K562 (cell line): ENCODE data around the gene RAD50. TPM values are rescaled to one million over a fixed set of nuclear protein-coding genes. Genes with fewer than 3 reads are reported as not detected.

ENCODE experiments used
- ATAC-seq: fragments of 200-7000 bp; cut with Tn5 transposase; 3 replicates; pipeline ENCODE4 v1.9.1; 2020; ENCODE audit warnings: moderate library complexity
- BruUV-seq: library from RNA; stranded (reverse); fragments of 400-500 nt; replicated peaks from 2 replicates; lab custom pipeline; 2021; lab: Mats Ljungman, UMichigan
- CTCF ChIA-PET: fragments of 300-600 bp; formaldehyde crosslinking; extraction: SDS; loops from one replicate; lab custom pipeline; 2021; ENCODE audit warnings: low intra/inter-chr PET ratio; lab: Yijun Ruan, JAX
- POLR2A ChIA-PET: fragments of 300-600, 350-650 bp; sonication (Branson Sonifier 250); formaldehyde crosslinking; extraction: SDS; loops from one replicate; lab custom pipeline; 2021; ENCODE audit warnings: antibody characterized with exemption, inconsistent platforms; lab: Yijun Ruan, JAX
- DNase-seq, 4 experiments: peaks; one replicate each; pipeline versions ENCODE4 v3.0.0 to v3.0.0-alpha.2; 2011 to 2018; ENCODE audit warnings: low spot score in 3 of 4, mixed read lengths in 3 of 4; ENCODE audit errors: extremely low read depth in 1 of 4
- FAIRE-seq: peaks from 2 replicates; lab custom pipeline; 2011; peaks lifted over from hg19 to GRCh38; lab: Jason Lieb, UNC
- H2AFZ ChIP-seq: 2 replicates; pipeline ENCODE4 v1.6.0; 2011; ENCODE audit warnings: low read depth, low read length, control low read depth, inconsistent platforms
- H3K27ac ChIP-seq: fragments of 200-600 bp; 3 replicates; pipeline ENCODE4 v1.8.0; 2011; ENCODE audit warnings: low read depth, mild to moderate bottlenecking, control low read depth, inconsistent platforms, low read length, moderate library complexity, mixed read lengths; ENCODE audit errors: extremely low read depth
- H3K27me3 ChIP-seq, 2 experiments: fragments of 300-600 bp in 1 of 2; 2 replicates in 1 of 2; 3 replicates in 1 of 2; pipeline versions ENCODE4 v1.6.0 to v1.8.0; 2011; ENCODE audit warnings: inconsistent platforms in 2 of 2, low read length in 2 of 2, mild to moderate bottlenecking in 1 of 2, mixed read lengths in 1 of 2, moderate library complexity in 1 of 2; ENCODE audit not compliant: control insufficient read depth in 2 of 2, insufficient read depth in 2 of 2
- H3K36me3 ChIP-seq: fragments of 300-600 bp; 3 replicates; pipeline ENCODE4 v1.8.0; 2011; ENCODE audit warnings: mild to moderate bottlenecking, low read length, inconsistent platforms; ENCODE audit not compliant: control insufficient read depth, insufficient read depth
- H3K4me1 ChIP-seq, 2 experiments: fragments of 200-600 bp in 1 of 2; replicated peaks in 1 of 2; 2 replicates in 1 of 2; 3 replicates in 1 of 2; pipeline versions ENCODE4 v1.5.1 to v1.8.0; 2011; ENCODE audit warnings: inconsistent platforms in 2 of 2, low read length in 2 of 2, mild to moderate bottlenecking in 1 of 2, mixed read lengths in 1 of 2, moderate library complexity in 1 of 2; ENCODE audit not compliant: control insufficient read depth in 2 of 2, insufficient read depth in 2 of 2
- H3K4me2 ChIP-seq: 2 replicates; pipeline ENCODE4 v1.6.1; 2011; ENCODE audit warnings: low read length, control low read depth, inconsistent platforms, mixed read lengths; ENCODE audit not compliant: insufficient read depth
- H3K4me3 ChIP-seq: fragments of 200-600 bp; sonication (generic), shearing (Covaris generic); 2 replicates; pipeline ENCODE4 v1.5.1; 2016; ENCODE audit warnings: control low read depth, inconsistent platforms
- H3K79me2 ChIP-seq: fragments of 200-600 bp; 3 replicates; pipeline ENCODE4 v1.8.0; 2011; ENCODE audit warnings: low read length, inconsistent platforms; ENCODE audit not compliant: control insufficient read depth, insufficient read depth
- H3K9ac ChIP-seq, 2 experiments: 2 replicates each; pipeline versions ENCODE4 v1.6.0 to v1.6.1; 2011; ENCODE audit warnings: low read depth in 2 of 2, low read length in 2 of 2, control low read depth in 1 of 2, inconsistent platforms in 1 of 2, mild to moderate bottlenecking in 1 of 2, mixed read lengths in 1 of 2; ENCODE audit not compliant: insufficient read depth in 1 of 2
- H3K9me1 ChIP-seq: one replicate; pipeline ENCODE4 v1.6.0; 2011; ENCODE audit warnings: inconsistent platforms, mild to moderate bottlenecking, low read length, moderate library complexity; ENCODE audit not compliant: control insufficient read depth, insufficient read depth
- H3K9me3 ChIP-seq: replicated peaks from 2 replicates; pipeline ENCODE4 v1.5.1; 2011; ENCODE audit warnings: low read depth, low read length, inconsistent platforms; ENCODE audit not compliant: control insufficient read depth, insufficient read depth
- H4K20me1 ChIP-seq: replicated peaks from 2 replicates; pipeline ENCODE4 v1.6.1; 2011; ENCODE audit warnings: low read length, inconsistent platforms, mixed read lengths; ENCODE audit not compliant: control insufficient read depth, insufficient read depth
- ARID1B ChIP-seq: fragments of 450-650 bp; IDR thresholded peaks from 2 replicates; pipeline ENCODE4 v1.6.1; 2016; ENCODE audit warnings: antibody characterized with exemption, mild to moderate bottlenecking, inconsistent platforms
- CTCFL ChIP-seq: IDR thresholded peaks from 2 replicates; pipeline ENCODE4 v1.6.1; 2011; ENCODE audit warnings: borderline replicate concordance, low read depth, mild to moderate bottlenecking, moderate library complexity, low read length; ENCODE audit not compliant: insufficient read depth, poor library complexity, severe bottlenecking
- EGR1 ChIP-seq: fragments of 450-650 bp; conservative IDR thresholded peaks from 2 replicates; pipeline ENCODE4 v1.6.1; 2017; ENCODE audit warnings: mild to moderate bottlenecking
- HDAC8 ChIP-seq: fragments of 450-650 bp; IDR thresholded peaks from 2 replicates; pipeline ENCODE4 v1.6.1; 2016; ENCODE audit warnings: mild to moderate bottlenecking, missing genetic modification characterization, moderate library complexity, missing compliant biosample characterization
- IRF2 ChIP-seq: sonication (generic); formaldehyde crosslinking; IDR thresholded peaks from 2 replicates; pipeline ENCODE4 v1.8.1; 2022; ENCODE audit warnings: mild to moderate bottlenecking, missing genetic modification reagents
- KAT2B ChIP-seq: IDR thresholded peaks from one replicate; pipeline ENCODE4 v1.6.1; 2012; ENCODE audit warnings: low read depth, mild to moderate bottlenecking, control low read depth, inconsistent platforms, low read length, moderate library complexity
- PML ChIP-seq: IDR thresholded peaks from 2 replicates; pipeline ENCODE4 v1.6.1; 2012; ENCODE audit warnings: low read length, inconsistent platforms
- PRDM10 ChIP-seq: fragments of 450-650 bp; IDR thresholded peaks from 2 replicates; pipeline ENCODE4 v1.6.1; 2018; ENCODE audit not compliant: partially characterized antibody
- SRSF7 ChIP-seq: fragments of 200-400 bp; formaldehyde crosslinking; optimal IDR thresholded peaks from 2 replicates; pipeline ENCODE3; 2017; ENCODE audit warnings: mild to moderate bottlenecking, low read depth, low read length
- ZNF695 ChIP-seq: fragments of 450-650 bp; formaldehyde crosslinking; IDR thresholded peaks from 2 replicates; pipeline ENCODE4 v1.4.0; 2020; ENCODE audit warnings: mild to moderate bottlenecking, moderate library complexity
- WGBS: fragments of 100-300 bp; shearing (Covaris generic); methylation state at CpG from one replicate; pipeline ENCODE4 v1.1.6; 2016; ENCODE audit warnings: low coverage, mixed read lengths; ENCODE audit not compliant: insufficient coverage; ENCODE audit errors: missing lambda C conversion rate; 5-methylcytosine and 5-hydroxymethylcytosine counted together
- in situ Hi-C: fragments of 300-500 bp; cut with MboI; formaldehyde crosslinking; loops from 4 replicates; pipeline ENCODE4 v1.15.0; 2018; ENCODE audit warnings: inconsistent platforms, mixed read lengths
- intact Hi-C: fragments of 100-400 bp; cut with micrococcal nuclease; formaldehyde crosslinking; loops from 2 replicates; pipeline ENCODE4 v1.14.2; 2022
- polyA plus RNA-seq, 8 experiments: library from polyadenylated mRNA; depleted of rRNA in 4 of 8; stranded (reverse) in 5 of 8; unstranded in 3 of 8; fragments of >200 nt; fragmentation: Nextera tagmentation in 2 of 8; fragmentation: Illumina TruSeq in 1 of 8; extraction: Ambion mirVana in 2 of 8; extraction: Trizol in 1 of 8; gene quantifications; 2 replicates each; pipeline versions ENCODE4 v1.2.1 to v1.2.3, GENCODE V29; 2011 to 2014; ENCODE audit warnings: inconsistent platforms in 1 of 8, missing spikeins in 1 of 8
- total RNA-seq, 7 experiments: library from RNA; depleted of rRNA in 6 of 7; stranded (reverse); fragments of >200 nt in 6 of 7; fragmentation: Illumina TruSeq in 2 of 7; extraction: Trizol in 2 of 7; gene quantifications; 2 replicates each; pipeline versions ENCODE4 v1.2.1 to v1.2.3, GENCODE V29; 2011 to 2021; ENCODE audit warnings: low replicate concordance in 1 of 7

RAD50 gene
- total and polyA plus RNA-seq, 9 of the 15 experiments (the other 6 are each of a cell fraction or from before 2014, with no cell fraction given), result 15.3 to 74.2 (median 44.1) TPM

DNA sequence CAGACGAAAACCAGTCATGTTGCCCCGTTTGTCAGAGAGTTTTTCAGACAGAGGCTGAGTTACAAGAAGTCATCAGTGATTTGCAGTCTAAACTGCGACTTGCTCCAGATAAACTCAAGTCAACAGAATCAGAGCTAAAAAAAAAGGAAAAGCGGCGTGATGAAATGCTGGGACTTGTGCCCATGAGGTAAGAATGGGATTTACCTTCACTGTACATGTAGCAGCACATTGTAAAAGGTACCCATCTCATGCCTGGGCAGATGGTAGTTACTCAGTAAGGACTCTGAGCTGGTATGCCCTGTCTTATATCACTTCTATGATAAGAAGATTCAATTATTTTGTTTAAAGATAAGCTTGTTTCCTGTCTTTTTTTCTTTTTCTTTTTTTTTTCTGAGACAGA, 38.8 kb downstream of the RAD50 start:
- H3K4me2 ChIP-seq, result no peak overlapping the region
- H3K9me1 ChIP-seq, result no peaks in the 10 kb centered on the region
- H3K4me1 ChIP-seq, result no peaks in the 10 kb centered on the region
- no peaks in the 10 kb centered on the region for H3K9me3 ChIP-seq
- TF ChIP-seq ZNF695 (CRISPR knock-in tag) (no peak), ARID1B (no peak), EGR1 (no peak), PML (no peak), SRSF7 (no peak), PRDM10 (no peak), HDAC8 (tag) (no peak), CTCFL (no peak), KAT2B (no peak), IRF2 (CRISPR knock-in tag) (no peak)
- TF ChIP-seq, all 486 proteins: peak for 0
- intact Hi-C loops, result no loop called here
- WGBS, result 90% methylated on average over 5 of the region's 5 CpGs
- H3K27me3 ChIP-seq, result no peaks in the 10 kb centered on the region
- ATAC-seq (no peak), DNase-seq (no peak), FAIRE-seq (no peak)
- H3K79me2 ChIP-seq, result no peaks in the 10 kb centered on the region
- no TSS peak for BruUV-seq
- CTCF ChIA-PET, result no interaction called here
- POLR2A ChIA-PET, result interaction anchor here (0.7 to 1.5 kb wide), 4 partner anchors 9 to 954 kb away, joined by 3 to 5 read pairs (median 4); no protein-coding TSS in a partner anchor
- no peak overlapping the region for H3K9ac ChIP-seq
- in situ Hi-C loops, result no loop called here
- no peaks in the 10 kb centered on the region for H4K20me1 ChIP-seq
- no peak overlapping the region for H3K27ac ChIP-seq
- no peak overlapping the region for H3K4me3 ChIP-seq
- no peak overlapping the region for H2AFZ ChIP-seq
- H3K36me3 ChIP-seq, result peaks cover 92% of the 10 kb centered on the region
